Measurements from ENCODE around the gene OR52N5.

GRCh38 chr11:5808500-5809121, 25.5 kb upstream of the OR52N5 start, which contains the start of gene OR52N2:
- TF ChIP-seq CTCF (IDR thresholded peaks at IDR 0.05) = peak; percentile 93
- TF ChIP-seq EZH2 (IDR thresholded peaks at IDR 0.05; ENCODE audit: borderline replicate concordance, insufficient read depth, low read depth, low read length, poor library complexity, severe bottlenecking) = no peak
